Measurements from ENCODE around the gene DCLRE1A. TPM values are rescaled to one million over a fixed set of nuclear protein-coding genes. Genes with fewer than 3 reads are reported as not detected.

Gene DCLRE1A
- 7.5 TPM for total RNA-seq (ENCODE audit: unreplicated experiment)
- long read RNA-seq, full-length matches to known transcripts, result 1 of 1 reads
- long read RNA-seq, partial matches to known transcripts, result 0 of 1 reads
- long read RNA-seq, other reads (novel, unspliced or antisense), result 0 of 1 reads

DNA sequence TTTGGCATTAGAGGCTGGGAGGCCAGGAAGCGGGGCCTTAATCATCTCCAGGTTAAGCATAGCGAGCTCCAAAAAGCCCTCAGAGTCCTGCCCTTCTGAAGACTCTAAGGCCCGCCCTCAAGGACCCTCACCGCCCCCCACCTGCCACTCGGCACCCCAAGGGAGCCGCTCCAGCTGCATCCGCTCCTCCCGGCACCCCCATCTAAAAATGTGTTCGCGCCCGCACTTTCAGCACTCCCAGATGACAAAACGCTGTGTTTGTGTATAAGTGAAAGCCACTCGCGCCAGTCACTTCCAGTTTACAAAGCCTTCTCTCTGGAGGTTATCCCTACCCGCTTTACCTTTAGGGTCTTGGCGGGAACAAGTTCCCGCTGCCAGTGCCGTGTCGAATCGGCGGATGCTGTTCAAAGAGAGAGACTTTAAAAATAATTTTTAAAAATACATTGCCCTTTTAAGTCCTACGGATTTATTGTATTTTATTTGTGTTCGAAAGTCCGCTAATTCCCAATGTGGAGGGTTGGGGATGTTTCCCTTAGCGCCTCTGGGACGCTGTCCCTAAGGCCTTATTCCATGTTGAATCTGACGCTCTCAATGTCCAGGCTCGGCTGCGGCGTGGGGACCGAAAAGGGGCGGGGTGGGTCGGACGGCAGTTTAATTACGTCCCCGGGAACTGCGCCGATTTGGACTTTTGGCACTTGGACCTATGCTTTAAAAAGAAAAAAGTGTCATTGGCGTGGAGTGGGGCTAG lies at the start of gene DCLRE1A, which contains the start of gene NHLRC2:
DCLRE1A (minus strand) TSS at position 70 of the 748 bp plus-strand sequence. CDS start 900 bp downstream, outside the sequence.
NHLRC2 (plus strand) TSS at position 649 of the 748 bp plus-strand sequence. CDS start 212 bp downstream, outside the sequence.
- H3K4me1 Mint-ChIP-seq (ENCODE audit: unreplicated experiment), result peaks cover 19% of the 10 kb centered on the region
- peaks cover under 1% of the 10 kb centered on the region for H3K27me3 Mint-ChIP-seq (ENCODE audit: unreplicated experiment)
- peak within 1 kb of the TSS; percentile 99 for H3K27ac Mint-ChIP-seq (ENCODE audit: unreplicated experiment)

DNA sequence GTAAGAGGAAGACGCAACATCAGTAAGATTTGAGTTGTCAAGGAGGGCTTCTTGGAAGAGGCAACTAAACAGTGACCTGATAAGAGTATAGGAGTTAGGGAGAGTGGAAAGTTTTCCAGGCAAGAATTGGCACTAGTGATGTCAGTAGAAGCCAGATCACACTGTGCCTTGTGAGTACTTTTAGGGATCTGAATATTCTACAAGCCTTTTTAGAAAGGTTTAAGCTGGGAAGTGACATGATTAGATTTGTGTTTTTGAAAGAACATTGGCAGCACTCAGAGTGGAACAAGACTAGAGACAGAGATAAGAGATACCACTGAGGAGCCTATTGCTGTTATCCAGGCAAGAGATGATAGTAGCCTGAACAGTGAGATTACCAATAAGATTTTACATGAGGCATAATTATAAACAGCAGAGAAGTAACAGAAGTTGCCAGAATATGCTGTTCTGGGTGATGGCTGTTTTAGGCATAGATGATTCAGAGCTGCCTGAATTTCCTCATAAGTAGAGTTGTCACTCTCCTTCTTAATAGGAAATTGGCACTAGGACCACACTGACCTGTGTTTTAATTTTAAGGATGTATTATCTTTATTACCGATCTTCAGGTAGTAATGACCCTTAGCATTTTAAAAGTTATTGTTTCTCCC lies 46.2 kb upstream of the DCLRE1A start:
- Mint-ChIP-seq H3K27me3 (ENCODE audit: unreplicated experiment) (no peaks in the 10 kb centered on the region), H3K4me3 (ENCODE audit: unreplicated experiment) (no peak overlapping the region), H3K4me1 (ENCODE audit: unreplicated experiment) (peaks cover 14% of the 10 kb centered on the region), H3K36me3 (ENCODE audit: low read depth, unreplicated experiment) (peaks cover 12% of the 10 kb centered on the region), H3K27ac (ENCODE audit: unreplicated experiment) (no peak overlapping the region), H3K9me3 (ENCODE audit: unreplicated experiment) (no peaks in the 10 kb centered on the region)
- TF ChIP-seq, protein P1, sequence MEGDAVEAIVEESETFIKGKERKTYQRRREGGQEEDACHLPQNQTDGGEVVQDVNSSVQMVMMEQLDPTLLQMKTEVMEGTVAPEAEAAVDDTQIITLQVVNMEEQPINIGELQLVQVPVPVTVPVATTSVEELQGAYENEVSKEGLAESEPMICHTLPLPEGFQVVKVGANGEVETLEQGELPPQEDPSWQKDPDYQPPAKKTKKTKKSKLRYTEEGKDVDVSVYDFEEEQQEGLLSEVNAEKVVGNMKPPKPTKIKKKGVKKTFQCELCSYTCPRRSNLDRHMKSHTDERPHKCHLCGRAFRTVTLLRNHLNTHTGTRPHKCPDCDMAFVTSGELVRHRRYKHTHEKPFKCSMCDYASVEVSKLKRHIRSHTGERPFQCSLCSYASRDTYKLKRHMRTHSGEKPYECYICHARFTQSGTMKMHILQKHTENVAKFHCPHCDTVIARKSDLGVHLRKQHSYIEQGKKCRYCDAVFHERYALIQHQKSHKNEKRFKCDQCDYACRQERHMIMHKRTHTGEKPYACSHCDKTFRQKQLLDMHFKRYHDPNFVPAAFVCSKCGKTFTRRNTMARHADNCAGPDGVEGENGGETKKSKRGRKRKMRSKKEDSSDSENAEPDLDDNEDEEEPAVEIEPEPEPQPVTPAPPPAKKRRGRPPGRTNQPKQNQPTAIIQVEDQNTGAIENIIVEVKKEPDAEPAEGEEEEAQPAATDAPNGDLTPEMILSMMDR (IDR thresholded peaks at IDR 0.05; ENCODE audit: unreplicated experiment), result no peak
- no peak for DNase-seq (ENCODE audit: low spot score)

More for the DNA sequence above, at the start of gene DCLRE1A, which contains the start of gene NHLRC2:
- Mint-ChIP-seq H3K4me3 (ENCODE audit: unreplicated experiment) (peak within 1 kb of the TSS; percentile 98), H3K36me3 (ENCODE audit: low read depth, unreplicated experiment) (no peaks in the 10 kb centered on the region), H3K9me3 (ENCODE audit: unreplicated experiment) (no peaks in the 10 kb centered on the region)
- TF ChIP-seq, protein P1 (IDR thresholded peaks at IDR 0.05; ENCODE audit: unreplicated experiment), result no peak
- DNase-seq (ENCODE audit: low spot score), result peak; percentile 74

DNA sequence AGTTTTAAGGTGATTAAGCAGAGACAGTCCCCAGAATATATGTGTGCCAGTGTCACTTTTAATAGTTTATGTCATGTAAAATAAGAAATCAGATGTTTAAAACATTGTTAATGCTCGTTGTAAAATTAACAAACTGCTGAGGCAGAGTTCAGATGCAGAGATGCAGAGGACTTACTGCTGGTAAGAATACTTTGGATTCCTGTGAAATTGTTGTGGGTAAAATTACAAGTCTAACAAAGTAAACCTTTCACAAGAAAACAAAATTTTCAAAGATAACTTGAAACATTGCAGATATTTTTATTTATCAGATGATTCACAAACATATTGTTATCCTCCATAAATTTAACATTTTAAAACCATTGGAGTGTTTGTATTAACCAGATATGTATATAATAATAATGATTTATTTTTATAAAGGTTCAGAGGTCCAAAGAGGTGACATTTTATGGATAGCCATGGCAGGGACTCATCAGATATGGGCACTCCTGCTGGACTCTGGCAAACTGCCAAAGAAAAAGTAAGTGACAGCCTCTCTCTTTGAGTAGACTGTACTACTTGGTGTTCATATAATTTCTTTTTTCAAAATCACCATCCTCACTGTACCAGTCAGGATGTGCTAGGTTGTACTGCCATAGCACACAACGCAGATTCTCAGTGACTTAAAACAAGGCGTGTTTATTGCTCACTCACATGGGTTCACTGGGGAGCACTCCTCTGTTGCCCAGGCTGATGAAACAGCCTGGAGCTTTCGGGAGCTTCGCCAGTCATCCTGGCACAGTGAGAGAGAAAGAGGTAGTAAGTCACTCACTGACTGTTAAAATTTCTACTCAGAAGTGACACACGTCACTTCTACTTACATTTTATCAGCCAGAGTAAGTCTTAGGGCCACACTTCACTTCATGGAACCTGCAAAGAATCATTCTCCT lies 44.1 kb upstream of the DCLRE1A start:
- H3K27me3 Mint-ChIP-seq (ENCODE audit: unreplicated experiment), result no peaks in the 10 kb centered on the region
- H3K4me3 Mint-ChIP-seq (ENCODE audit: unreplicated experiment), result no peak overlapping the region
- TF ChIP-seq, protein P1 (IDR thresholded peaks at IDR 0.05; ENCODE audit: unreplicated experiment), result no peak
- H3K9me3 Mint-ChIP-seq (ENCODE audit: unreplicated experiment), result no peaks in the 10 kb centered on the region
- peaks cover 14% of the 10 kb centered on the region for H3K4me1 Mint-ChIP-seq (ENCODE audit: unreplicated experiment)
- DNase-seq (ENCODE audit: low spot score), result no peak
- peaks cover 13% of the 10 kb centered on the region for H3K36me3 Mint-ChIP-seq (ENCODE audit: low read depth, unreplicated experiment)
- H3K27ac Mint-ChIP-seq (ENCODE audit: unreplicated experiment), result no peak overlapping the region

DNA sequence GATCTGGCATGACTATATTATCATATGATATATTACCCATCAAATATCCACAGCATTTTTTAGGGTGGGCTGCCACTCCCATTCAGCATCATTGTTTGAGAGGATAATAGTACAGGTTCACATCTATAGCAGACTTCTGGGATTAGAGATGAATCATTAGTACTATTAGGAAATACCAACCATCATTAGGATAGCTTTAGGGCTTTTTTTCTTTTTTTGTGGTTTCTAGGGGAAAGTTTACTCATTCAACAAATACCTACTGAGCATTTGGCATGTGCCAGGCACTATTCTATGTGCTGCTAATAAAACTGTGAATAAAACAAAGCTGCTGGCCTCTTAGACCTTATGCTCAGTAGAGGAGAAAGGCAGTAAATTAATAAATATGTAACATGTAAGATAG lies 41.1 kb upstream of the DCLRE1A start:
- Mint-ChIP-seq H3K9me3 (ENCODE audit: unreplicated experiment) (no peaks in the 10 kb centered on the region), H3K27ac (ENCODE audit: unreplicated experiment) (no peak overlapping the region), H3K36me3 (ENCODE audit: low read depth, unreplicated experiment) (peaks cover 7% of the 10 kb centered on the region), H3K4me3 (ENCODE audit: unreplicated experiment) (no peak overlapping the region), H3K4me1 (ENCODE audit: unreplicated experiment) (peaks cover 14% of the 10 kb centered on the region), H3K27me3 (ENCODE audit: unreplicated experiment) (no peaks in the 10 kb centered on the region)
- no peak for DNase-seq (ENCODE audit: low spot score)
- TF ChIP-seq, protein P1 (IDR thresholded peaks at IDR 0.05; ENCODE audit: unreplicated experiment), result no peak
